Thyroid gland (tissue), 4 donors: ENCODE results near the gene NOS2. TPM values are rescaled to one million over a fixed set of nuclear protein-coding genes. Genes with fewer than 3 reads are reported as not detected.

Experiments used
- DNase-seq, 2 donors: peaks; one replicate each; pipeline ENCODE4 v3.0.0-alpha.2; 2019
- H3K27ac ChIP-seq, 3 donors: fragments of 200-600 bp; sonication (generic); 1 replicate in 2 of 3; 2 replicates in 1 of 3; pipeline ENCODE4 v1.5.1; 2016 to 2019; ENCODE audit warnings: mild to moderate bottlenecking in 1 of 3, moderate library complexity in 1 of 3
- H3K27me3 ChIP-seq: fragments of 200-600 bp; sonication (generic); one replicate; pipeline ENCODE4 v1.5.1; 2019
- H3K36me3 ChIP-seq, 2 donors: fragments of 200-600 bp; sonication (generic); one replicate each; pipeline ENCODE4 v1.5.1; 2016 to 2019
- H3K4me1 ChIP-seq, 2 donors: fragments of 200-600 bp; sonication (generic); one replicate each; pipeline ENCODE4 v1.5.1; 2017 to 2019
- H3K4me3 ChIP-seq, 3 donors: fragments of 200-600 bp; sonication (generic); replicated peaks in 1 of 3; 1 replicate in 2 of 3; 2 replicates in 1 of 3; pipeline ENCODE4 v1.5.1; 2016; ENCODE audit warnings: mild to moderate bottlenecking in 1 of 3
- H3K9me3 ChIP-seq: fragments of 200-600 bp; sonication (generic); one replicate; pipeline ENCODE4 v1.5.1; 2017
- POLR2A ChIP-seq, 2 donors: fragments of 450-650 bp; IDR thresholded peaks; one replicate each; pipeline ENCODE4 v1.6.1; 2017; ENCODE audit warnings: antibody characterized with exemption in 2 of 2, mild to moderate bottlenecking in 2 of 2, moderate library complexity in 1 of 2
- WGBS, 2 donors: methylation state at CpG; one replicate each; pipeline ENCODE4 v1.1.5; 2017; 5-methylcytosine and 5-hydroxymethylcytosine counted together
- intact Hi-C: fragments of 100-400 bp; cut with DNase I; formaldehyde crosslinking; loops from one replicate; pipeline ENCODE4 v1.15.1; 2023
- total RNA-seq, 4 donors: library from RNA; depleted of rRNA; stranded (reverse); fragments of >200 nt; gene quantifications; one replicate each; pipeline ENCODE4 v1.2.3, GENCODE V29; 2016
- TF ChIP-seq, protein P1 (sequence below), 6 experiments: fragments of 200-600 bp in 3 of 6; fragments of 450-650 bp in 3 of 6; sonication (generic) in 3 of 6; IDR thresholded peaks; one replicate each; pipeline ENCODE4 v1.5.1; 2016 to 2019; ENCODE audit warnings: antibody characterized with exemption in 6 of 6, mild to moderate bottlenecking in 2 of 6, inconsistent platforms in 1 of 6, moderate library complexity in 1 of 6

The NOS2 gene
- total RNA-seq, 4 donors from 2014 or later = 0.22 to 1.1 TPM; not detected in 2

GRCh38 chr17:27793168-27793905 is 7.0 kb downstream of the NOS2 start:
- Histone ChIP-seq H3K4me1 (peaks cover 0 to 9% of the 10 kb centered on the region in 2 donors), H3K36me3 (no peaks in the 10 kb centered on the region), H3K27me3 (peaks cover 5% of the 10 kb centered on the region), H3K27ac (no peak overlapping the region), H3K4me3 (peak overlapping the region in 1 of 3 donors; percentile 12), H3K9me3 (no peaks in the 10 kb centered on the region)
- WGBS, 2 donors = 7 to 8% methylated on average over 13 to 39 of the region's 58 CpGs
- DNase-seq = peak; percentile 6 to 25
- TF ChIP-seq, protein P1, sequence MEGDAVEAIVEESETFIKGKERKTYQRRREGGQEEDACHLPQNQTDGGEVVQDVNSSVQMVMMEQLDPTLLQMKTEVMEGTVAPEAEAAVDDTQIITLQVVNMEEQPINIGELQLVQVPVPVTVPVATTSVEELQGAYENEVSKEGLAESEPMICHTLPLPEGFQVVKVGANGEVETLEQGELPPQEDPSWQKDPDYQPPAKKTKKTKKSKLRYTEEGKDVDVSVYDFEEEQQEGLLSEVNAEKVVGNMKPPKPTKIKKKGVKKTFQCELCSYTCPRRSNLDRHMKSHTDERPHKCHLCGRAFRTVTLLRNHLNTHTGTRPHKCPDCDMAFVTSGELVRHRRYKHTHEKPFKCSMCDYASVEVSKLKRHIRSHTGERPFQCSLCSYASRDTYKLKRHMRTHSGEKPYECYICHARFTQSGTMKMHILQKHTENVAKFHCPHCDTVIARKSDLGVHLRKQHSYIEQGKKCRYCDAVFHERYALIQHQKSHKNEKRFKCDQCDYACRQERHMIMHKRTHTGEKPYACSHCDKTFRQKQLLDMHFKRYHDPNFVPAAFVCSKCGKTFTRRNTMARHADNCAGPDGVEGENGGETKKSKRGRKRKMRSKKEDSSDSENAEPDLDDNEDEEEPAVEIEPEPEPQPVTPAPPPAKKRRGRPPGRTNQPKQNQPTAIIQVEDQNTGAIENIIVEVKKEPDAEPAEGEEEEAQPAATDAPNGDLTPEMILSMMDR (IDR thresholded peaks at IDR 0.05) = no peak
- no peak for TF ChIP-seq POLR2A (IDR thresholded peaks at IDR 0.05)
- intact Hi-C loops = no loop called here

DNA sequence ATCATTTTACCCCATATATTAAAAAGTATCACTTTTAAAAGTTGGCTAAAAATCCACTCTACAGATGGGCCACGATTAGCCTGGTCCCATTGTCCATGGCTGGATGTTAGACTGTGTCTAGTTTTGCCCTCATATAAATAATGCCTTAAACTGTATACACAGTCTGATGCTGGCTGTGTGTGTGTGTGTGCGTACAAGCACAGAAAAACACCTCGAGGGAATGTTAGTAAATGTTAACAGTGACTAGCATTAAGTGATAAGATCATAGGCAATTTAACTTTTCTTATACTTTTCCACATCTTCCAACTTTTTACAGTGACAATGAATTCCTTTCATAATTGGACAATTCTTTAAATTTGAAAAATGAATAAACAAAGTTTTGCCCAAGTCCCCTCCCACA is 8.2 kb downstream of the NOS2 start:
- Histone ChIP-seq H3K4me3 (no peak overlapping the region), H3K27ac (no peak overlapping the region), H3K9me3 (no peaks in the 10 kb centered on the region), H3K4me1 (peaks cover 0 to 9% of the 10 kb centered on the region in 2 donors), H3K27me3 (peaks cover 5% of the 10 kb centered on the region), H3K36me3 (no peaks in the 10 kb centered on the region)
- no peak for DNase-seq
- intact Hi-C loops = no loop called here
- TF ChIP-seq POLR2A (IDR thresholded peaks at IDR 0.05) = no peak
- TF ChIP-seq, protein P1 (IDR thresholded peaks at IDR 0.05) = no peak
- 64 to 76% methylated on average over 3 of the region's 3 CpGs for WGBS, 2 donors

DNA sequence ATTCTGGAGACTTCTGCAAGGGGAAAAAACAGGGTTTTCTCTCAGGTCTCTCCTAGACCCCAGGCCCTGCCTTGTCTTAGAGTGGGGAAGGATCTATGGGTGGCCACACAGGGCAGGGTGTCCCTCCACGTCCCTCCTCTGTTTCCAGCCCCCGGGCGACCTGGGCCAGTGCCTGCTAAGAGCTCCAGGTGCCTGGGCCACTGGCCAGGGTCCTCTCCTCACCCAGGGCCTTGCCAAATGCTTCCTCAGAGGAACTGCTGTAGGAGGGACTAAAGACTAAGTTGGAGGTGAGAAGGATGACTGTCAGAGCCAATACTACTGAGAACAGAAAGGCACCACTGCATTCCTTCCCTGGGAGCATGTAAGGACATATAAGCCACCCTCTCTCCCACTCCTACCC is 11.4 kb downstream of the NOS2 start:
- no peak overlapping the region for H3K27ac ChIP-seq
- H3K9me3 ChIP-seq = no peaks in the 10 kb centered on the region
- 60 to 68% methylated on average over 1 to 3 of the region's 3 CpGs for WGBS, 2 donors
- intact Hi-C loops = no loop called here
- H3K4me1 ChIP-seq = peaks cover 0 to 9% of the 10 kb centered on the region in 2 donors
- H3K36me3 ChIP-seq = no peaks in the 10 kb centered on the region
- no peak overlapping the region for H3K4me3 ChIP-seq
- TF ChIP-seq, protein P1 (IDR thresholded peaks at IDR 0.05) = no peak
- TF ChIP-seq POLR2A (IDR thresholded peaks at IDR 0.05) = no peak
- peaks cover 5% of the 10 kb centered on the region for H3K27me3 ChIP-seq
- no peak for DNase-seq

- Histone ChIP-seq H3K4me1 (no peaks in the 10 kb centered on the region), H3K4me3 (no peak overlapping the region), H3K36me3 (no peaks in the 10 kb centered on the region), H3K27ac (no peak overlapping the region), H3K9me3 (no peaks in the 10 kb centered on the region), H3K27me3 (no peaks in the 10 kb centered on the region)
- no peak for DNase-seq
- no peak for TF ChIP-seq POLR2A (IDR thresholded peaks at IDR 0.05)
- TF ChIP-seq, protein P1 (IDR thresholded peaks at IDR 0.05) = no peak
- 73 to 83% methylated on average over 7 to 9 of the region's 9 CpGs for WGBS, 2 donors
- intact Hi-C loops = no loop called here
Measured at GRCh38 chr17:27783440-27784350, 16.6 kb downstream of the NOS2 start.
